HepG2 (cell line): Measurements from ENCODE around the gene PARK7. TPM values are rescaled to one million over a fixed set of nuclear protein-coding genes. Genes with fewer than 3 reads are reported as not detected.

Source experiments
- ATAC-seq: fragments of 200-7000 bp; cut with Tn5 transposase; 3 replicates; pipeline ENCODE4 v1.9.1; 2020; ENCODE audit warnings: mild to moderate bottlenecking, moderate library complexity
- BruUV-seq: library from RNA; stranded (reverse); fragments of 400-500 nt; replicated peaks from 2 replicates; lab custom pipeline; 2021; lab: Mats Ljungman, UMichigan
- CTCF ChIA-PET: fragments of 300-600 bp; formaldehyde crosslinking; extraction: SDS; loops from one replicate; lab custom pipeline; 2021; ENCODE audit warnings: low total read pairs, inconsistent platforms, low intra/inter-chr PET ratio; lab: Yijun Ruan, JAX
- POLR2A ChIA-PET: fragments of 350-600 bp; sonication (Branson Sonifier 250); formaldehyde crosslinking; loops from one replicate; lab custom pipeline; 2020; ENCODE audit warnings: antibody characterized with exemption, inconsistent platforms; lab: Yijun Ruan, JAX
- DNase-seq: peaks from one replicate; pipeline ENCODE4 v3.0.0-alpha.2; 2015; ENCODE audit warnings: low spot score
- FAIRE-seq: peaks from 3 replicates; lab custom pipeline; 2011; peaks lifted over from hg19 to GRCh38; lab: Jason Lieb, UNC
- H2AFZ ChIP-seq: one replicate; pipeline ENCODE4 v1.6.1; 2011; ENCODE audit warnings: low read length, inconsistent platforms
- H3K27ac ChIP-seq: fragments of 300-600 bp; 3 replicates; pipeline ENCODE4 v1.8.0; 2011; ENCODE audit warnings: mixed run types, mild to moderate bottlenecking, mixed read lengths, low read length, inconsistent platforms; ENCODE audit not compliant: insufficient read depth; ENCODE audit errors: extremely low read length
- H3K27me3 ChIP-seq, 2 experiments: fragments of 200-600 bp in 1 of 2; 2 replicates in 1 of 2; 3 replicates in 1 of 2; pipeline versions ENCODE4 v1.6.0 to v1.8.0; 2011; ENCODE audit warnings: low read length in 2 of 2, mild to moderate bottlenecking in 2 of 2, moderate library complexity in 2 of 2, inconsistent platforms in 1 of 2; ENCODE audit not compliant: insufficient read depth in 2 of 2, control insufficient read depth in 1 of 2
- H3K36me3 ChIP-seq, 2 experiments: fragments of 200-600 bp in 1 of 2; replicated peaks in 1 of 2; 2 replicates in 1 of 2; 3 replicates in 1 of 2; pipeline versions ENCODE4 v1.5.1 to v1.8.0; 2011; ENCODE audit warnings: low read length in 2 of 2, inconsistent platforms in 1 of 2; ENCODE audit not compliant: insufficient read depth in 2 of 2, control insufficient read depth in 1 of 2
- H3K4me1 ChIP-seq: 2 replicates; pipeline ENCODE4 v1.5.1; 2012; ENCODE audit warnings: low read length, inconsistent platforms; ENCODE audit not compliant: insufficient read depth
- H3K4me2 ChIP-seq: 2 replicates; pipeline ENCODE4 v1.6.0; 2011; ENCODE audit warnings: low read depth, low read length, inconsistent platforms
- H3K4me3 ChIP-seq, 3 experiments: fragments of 200-600 bp in 1 of 3; sonication (generic), shearing (Covaris generic) in 1 of 3; replicated peaks in 1 of 3; 2 replicates each; pipeline ENCODE4 v1.5.1; 2011 to 2016; ENCODE audit warnings: low read length in 3 of 3, inconsistent platforms in 2 of 3, low read depth in 2 of 3, mild to moderate bottlenecking in 2 of 3, control low read depth in 1 of 3, mixed read lengths in 1 of 3; ENCODE audit not compliant: insufficient read depth in 1 of 3
- H3K79me2 ChIP-seq: one replicate; pipeline ENCODE4 v1.6.1; 2011; ENCODE audit warnings: low read length, inconsistent platforms; ENCODE audit not compliant: insufficient read depth
- H3K9ac ChIP-seq: 2 replicates; pipeline ENCODE4 v1.6.0; 2011; ENCODE audit warnings: mild to moderate bottlenecking, low read depth, low read length, inconsistent platforms; ENCODE audit not compliant: insufficient read depth
- H3K9me3 ChIP-seq: 2 replicates; pipeline ENCODE4 v1.5.1; 2012; ENCODE audit warnings: mild to moderate bottlenecking, low read length
- H4K20me1 ChIP-seq: 2 replicates; pipeline ENCODE4 v1.6.0; 2011; ENCODE audit warnings: inconsistent platforms, mild to moderate bottlenecking, low read length, moderate library complexity; ENCODE audit not compliant: insufficient read depth
- SCMH1 ChIP-seq: sonication (generic); formaldehyde crosslinking; IDR thresholded peaks from 2 replicates; pipeline ENCODE4 v1.9.0; 2021; ENCODE audit warnings: missing genetic modification reagents, mild to moderate bottlenecking, borderline replicate concordance
- SMC3 ChIP-seq: IDR thresholded peaks from 2 replicates; pipeline ENCODE4 v1.6.1; 2011; ENCODE audit warnings: low read length, improper control_type of control experiment
- ZBTB4 ChIP-seq: sonication (generic); formaldehyde crosslinking; IDR thresholded peaks from 2 replicates; pipeline ENCODE4 v1.4.0; 2020; ENCODE audit warnings: missing genetic modification reagents, mild to moderate bottlenecking, borderline replicate concordance
- ZNF543 ChIP-seq: sonication (generic); formaldehyde crosslinking; IDR thresholded peaks from 2 replicates; pipeline ENCODE4 v1.4.0; 2020; ENCODE audit warnings: mild to moderate bottlenecking, missing genetic modification reagents
- ZSCAN21 ChIP-seq: sonication (generic); formaldehyde crosslinking; IDR thresholded peaks from 2 replicates; pipeline ENCODE4 v1.8.0; 2022; ENCODE audit warnings: mild to moderate bottlenecking, missing genetic modification reagents, moderate library complexity, borderline replicate concordance
- WGBS: methylation state at CpG from one replicate; pipeline ENCODE4 v1.1.6; 2017; ENCODE audit warnings: low lambda C conversion rate; 5-methylcytosine and 5-hydroxymethylcytosine counted together
- in situ Hi-C: cut with HindIII; loops from 2 replicates; pipeline ENCODE4 v1.10.0; 2017; ENCODE audit warnings: low pct_unique_long_range_greater_than_20kb; ENCODE audit not compliant: extremely low pct_ligation_motif_present
- intact Hi-C: fragments of 100-400 bp; cut with micrococcal nuclease; formaldehyde crosslinking; loops from one replicate; pipeline ENCODE4 v1.10.0; 2022; ENCODE audit not compliant: unreplicated experiment
- polyA plus RNA-seq, 8 experiments: library from polyadenylated mRNA; depleted of rRNA in 3 of 8; stranded (reverse) in 7 of 8; unstranded in 1 of 8; fragments of >200 nt; fragmentation: Illumina TruSeq in 4 of 8; extraction: Trizol in 4 of 8; gene quantifications; 2 replicates each; pipeline versions ENCODE4 v1.2.1 to v1.2.3, GENCODE V29; 2011 to 2016; ENCODE audit warnings: low read depth in 4 of 8, missing spikeins in 1 of 8, mixed read lengths in 1 of 8; ENCODE audit not compliant: insufficient read depth in 1 of 8
- total RNA-seq, 5 experiments: library from RNA; depleted of rRNA; stranded (reverse); fragments of >200 nt; fragmentation: Illumina TruSeq; extraction: Trizol; gene quantifications; 2 replicates each; pipeline ENCODE4 v1.2.3, GENCODE V29; 2016; ENCODE audit warnings: low read depth in 1 of 5

Gene PARK7
- total and polyA plus RNA-seq, 2 of the 13 experiments (the other 11 are each of a cell fraction or from before 2014, with no cell fraction given): 212 to 296 TPM

- no peak overlapping the region for H3K4me2 ChIP-seq
- BruUV-seq: no TSS peak
- FAIRE-seq (no peak), DNase-seq (no peak), ATAC-seq (no peak)
- POLR2A ChIA-PET: no interaction called here
- H2AFZ ChIP-seq: no peak overlapping the region
- CTCF ChIA-PET: no interaction called here
- H4K20me1 ChIP-seq: no peaks in the 10 kb centered on the region
- peaks cover 7% of the 10 kb centered on the region for H3K4me1 ChIP-seq
- no peak for TF ChIP-seq ZSCAN21
- TF ChIP-seq SCMH1 (CRISPR knock-in tag): no peak
- no peak for TF ChIP-seq ZBTB4 (CRISPR knock-in tag)
- TF ChIP-seq SMC3: no peak
- TF ChIP-seq ZNF543 (CRISPR knock-in tag): no peak
- H3K9me3 ChIP-seq: no peaks in the 10 kb centered on the region
- 15% methylated on average over 5 of the region's 5 CpGs for WGBS
- no peak overlapping the region for H3K27ac ChIP-seq
- H3K79me2 ChIP-seq: no peaks in the 10 kb centered on the region
- in situ Hi-C loops: no loop called here
- H3K36me3 ChIP-seq: no peaks in the 10 kb centered on the region
- peaks cover 3 to 15% of the 10 kb centered on the region in 2 experiments; a peak in 3 of 5 replicates for H3K27me3 ChIP-seq
- intact Hi-C loops: no loop called here
- H3K4me3 ChIP-seq: no peak overlapping the region
- no peak overlapping the region for H3K9ac ChIP-seq
Measured at GRCh38 chr1:7915826-7916500, 45.5 kb upstream of the PARK7 start.
